ENCODE data around the gene ABCG1.

GRCh38 chr21:42209801-42210479 is 9.0 kb upstream of the ABCG1 start:
- TF ChIP-seq POLR2AphosphoS5 (IDR thresholded peaks at IDR 0.05) (no peak), POLR2A (IDR thresholded peaks at IDR 0.05) (no peak)
- TF ChIP-seq, protein P1, sequence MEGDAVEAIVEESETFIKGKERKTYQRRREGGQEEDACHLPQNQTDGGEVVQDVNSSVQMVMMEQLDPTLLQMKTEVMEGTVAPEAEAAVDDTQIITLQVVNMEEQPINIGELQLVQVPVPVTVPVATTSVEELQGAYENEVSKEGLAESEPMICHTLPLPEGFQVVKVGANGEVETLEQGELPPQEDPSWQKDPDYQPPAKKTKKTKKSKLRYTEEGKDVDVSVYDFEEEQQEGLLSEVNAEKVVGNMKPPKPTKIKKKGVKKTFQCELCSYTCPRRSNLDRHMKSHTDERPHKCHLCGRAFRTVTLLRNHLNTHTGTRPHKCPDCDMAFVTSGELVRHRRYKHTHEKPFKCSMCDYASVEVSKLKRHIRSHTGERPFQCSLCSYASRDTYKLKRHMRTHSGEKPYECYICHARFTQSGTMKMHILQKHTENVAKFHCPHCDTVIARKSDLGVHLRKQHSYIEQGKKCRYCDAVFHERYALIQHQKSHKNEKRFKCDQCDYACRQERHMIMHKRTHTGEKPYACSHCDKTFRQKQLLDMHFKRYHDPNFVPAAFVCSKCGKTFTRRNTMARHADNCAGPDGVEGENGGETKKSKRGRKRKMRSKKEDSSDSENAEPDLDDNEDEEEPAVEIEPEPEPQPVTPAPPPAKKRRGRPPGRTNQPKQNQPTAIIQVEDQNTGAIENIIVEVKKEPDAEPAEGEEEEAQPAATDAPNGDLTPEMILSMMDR (IDR thresholded peaks at IDR 0.05) = no peak
